K562 (cell line): ENCODE data around the gene PAFAH2. TPM values are rescaled to one million over a fixed set of nuclear protein-coding genes. Genes with fewer than 3 reads are reported as not detected.

Source experiments
- BCL6 ChIP-seq: fragments of 250-450 bp; sonication (Bioruptor Pico); IDR thresholded peaks from 2 replicates; pipeline ENCODE4 v1.4.0; 2020
- CCNT2 ChIP-seq: IDR thresholded peaks from 2 replicates; pipeline ENCODE4 v1.6.1; 2011; ENCODE audit warnings: borderline replicate concordance, low read depth, mild to moderate bottlenecking, moderate library complexity, mixed read lengths, low read length; ENCODE audit not compliant: insufficient read length; ENCODE audit errors: extremely low read depth
- CHD7 ChIP-seq: fragments of 200-600 bp; sonication (generic); IDR thresholded peaks from one replicate; pipeline ENCODE4 v1.6.1; 2012; ENCODE audit warnings: mild to moderate bottlenecking, low read depth, low read length, inconsistent platforms
- FUS ChIP-seq: fragments of 200-400 bp; formaldehyde crosslinking; optimal IDR thresholded peaks from 2 replicates; pipeline ENCODE3; 2017; ENCODE audit warnings: low read depth, low read length
- GABPB2 ChIP-seq: fragments of 250-450 bp; sonication (Bioruptor Pico); conservative IDR thresholded peaks from 2 replicates; pipeline ENCODE4 v1.5.1; 2021; ENCODE audit warnings: mild to moderate bottlenecking
- HMBOX1 ChIP-seq: sonication (generic); IDR thresholded peaks from 2 replicates; pipeline ENCODE4 v1.6.1; 2016
- SNRNP70 ChIP-seq: fragments of 200-400 bp; formaldehyde crosslinking; optimal IDR thresholded peaks from 2 replicates; pipeline ENCODE3; 2017; ENCODE audit warnings: low read depth, low read length
- TCF7 ChIP-seq: sonication (generic); IDR thresholded peaks from 2 replicates; pipeline ENCODE4 v1.6.1; 2016; ENCODE audit warnings: antibody characterized with exemption, borderline replicate concordance
- polyA plus RNA-seq, 8 experiments: library from polyadenylated mRNA; depleted of rRNA in 4 of 8; stranded (reverse) in 5 of 8; unstranded in 3 of 8; fragments of >200 nt; fragmentation: Nextera tagmentation in 2 of 8; fragmentation: Illumina TruSeq in 1 of 8; extraction: Ambion mirVana in 2 of 8; extraction: Trizol in 1 of 8; gene quantifications; 2 replicates each; pipeline versions ENCODE4 v1.2.1 to v1.2.3, GENCODE V29; 2011 to 2014; ENCODE audit warnings: inconsistent platforms in 1 of 8, missing spikeins in 1 of 8
- total RNA-seq, 7 experiments: library from RNA; depleted of rRNA in 6 of 7; stranded (reverse); fragments of >200 nt in 6 of 7; fragmentation: Illumina TruSeq in 2 of 7; extraction: Trizol in 2 of 7; gene quantifications; 2 replicates each; pipeline versions ENCODE4 v1.2.1 to v1.2.3, GENCODE V29; 2011 to 2021; ENCODE audit warnings: low replicate concordance in 1 of 7

PAFAH2 gene
- total and polyA plus RNA-seq, 9 of the 15 experiments (the other 6 are each of a cell fraction or from before 2014, with no cell fraction given), result 4.2 to 10.9 (median 6.8) TPM

- TF ChIP-seq CHD7 (no peak), BCL6 (CRISPR knock-in tag) (no peak), SNRNP70 (no peak), CCNT2 (peak; percentile 72), GABPB2 (CRISPR knock-in tag) (no peak; the same call in 1 of the 2 replicates), TCF7 (no peak; the same call in none of the 2 replicates), HMBOX1 (peak; percentile 54), FUS (no peak)
These were observed 64.1 kb downstream of the PAFAH2 start (continued) for GRCh38 chr1:25933479-25934365.
